Vagina (tissue), 2 donors: ENCODE measurements around the gene ARHGAP20. TPM values are rescaled to one million over a fixed set of nuclear protein-coding genes. Genes with fewer than 3 reads are reported as not detected.

Experiments used
- DNase-seq, 2 donors: peaks; one replicate each; pipeline ENCODE4 v3.0.0-alpha.2; 2017; ENCODE audit errors: extremely low spot score in 2 of 2
- H3K27ac ChIP-seq: fragments of 200-600 bp; sonication (generic); one replicate; pipeline ENCODE4 v1.5.1; 2019
- H3K27me3 ChIP-seq: fragments of 200-600 bp; sonication (generic); one replicate; pipeline ENCODE4 v1.5.1; 2019
- H3K36me3 ChIP-seq, 2 donors: fragments of 200-600 bp; sonication (generic); one replicate each; pipeline ENCODE4 v1.5.1; 2017 to 2019
- H3K4me1 ChIP-seq: fragments of 200-600 bp; sonication (generic); one replicate; pipeline ENCODE4 v1.5.1; 2019
- H3K4me3 ChIP-seq, 2 donors: fragments of 200-600 bp; sonication (generic); 1 replicate in 1 of 2; 2 replicates in 1 of 2; pipeline ENCODE4 v1.5.1; 2016 to 2019
- H3K9me3 ChIP-seq: fragments of 200-600 bp; sonication (generic); one replicate; pipeline ENCODE4 v1.5.1; 2019
- CTCF ChIP-seq, 3 experiments: fragments of 450-650 bp in 2 of 3; fragments of 200-600 bp in 1 of 3; sonication (generic) in 1 of 3; IDR thresholded peaks; one replicate each; pipeline ENCODE4 v1.5.1; 2017 to 2019; ENCODE audit warnings: antibody characterized with exemption in 3 of 3, mild to moderate bottlenecking in 2 of 3, moderate library complexity in 2 of 3
- POLR2A ChIP-seq, 2 donors: fragments of 450-650 bp; IDR thresholded peaks; one replicate each; pipeline ENCODE4 v1.6.1; 2017; ENCODE audit warnings: antibody characterized with exemption in 2 of 2, mild to moderate bottlenecking in 2 of 2, moderate library complexity in 2 of 2
- POLR2AphosphoS5 ChIP-seq, 2 donors: sonication (generic); formaldehyde crosslinking; IDR thresholded peaks; one replicate each; pipeline ENCODE4 v1.9.0; 2017; ENCODE audit warnings: antibody characterized with exemption in 2 of 2, mild to moderate bottlenecking in 2 of 2, low read depth in 1 of 2; ENCODE audit not compliant: insufficient read depth in 1 of 2
- intact Hi-C: fragments of 100-400 bp; cut with DNase I; formaldehyde crosslinking; loops from one replicate; pipeline ENCODE4 v1.15.1; 2023
- total RNA-seq: library from RNA; depleted of rRNA; stranded (reverse); fragments of >200 nt; gene quantifications from one replicate; pipeline ENCODE4 v1.2.3, GENCODE V29; 2016

ARHGAP20 gene
- total RNA-seq, 1 donor from 2014 or later = 3.4 TPM

- Histone ChIP-seq H3K27me3 (no peaks in the 10 kb centered on the region), H3K27ac (no peak overlapping the region), H3K4me1 (no peaks in the 10 kb centered on the region), H3K36me3 (peaks cover 0 to 13% of the 10 kb centered on the region in 2 donors), H3K4me3 (no peak overlapping the region), H3K9me3 (no peaks in the 10 kb centered on the region)
- no peak for DNase-seq
- intact Hi-C loops = no loop called here
- TF ChIP-seq POLR2AphosphoS5 (IDR thresholded peaks at IDR 0.05; ENCODE audit: insufficient read depth in 1 of 2, low read depth in 1 of 2) (no peak), CTCF (IDR thresholded peaks at IDR 0.05) (no peak), POLR2A (IDR thresholded peaks at IDR 0.05) (no peak)
Measured at GRCh38 chr11:110598725-110599124, 113.5 kb downstream of the ARHGAP20 start.

GRCh38 chr11:110587972-110588371 lies 124.3 kb downstream of the ARHGAP20 start:
- TF ChIP-seq POLR2A (IDR thresholded peaks at IDR 0.05) = no peak
- TF ChIP-seq CTCF (IDR thresholded peaks at IDR 0.05) = no peak
- no peak for TF ChIP-seq POLR2AphosphoS5 (IDR thresholded peaks at IDR 0.05; ENCODE audit: insufficient read depth in 1 of 2, low read depth in 1 of 2)
- DNase-seq = no peak
- no peak overlapping the region for H3K4me3 ChIP-seq
- no peaks in the 10 kb centered on the region for H3K36me3 ChIP-seq
- no peaks in the 10 kb centered on the region for H3K9me3 ChIP-seq
- H3K4me1 ChIP-seq = no peaks in the 10 kb centered on the region
- intact Hi-C loops = no loop called here
- H3K27ac ChIP-seq = no peak overlapping the region
- H3K27me3 ChIP-seq = no peaks in the 10 kb centered on the region

GRCh38 chr11:110587129-110587528 lies 125.1 kb downstream of the ARHGAP20 start:
- Histone ChIP-seq H3K4me3 (no peak overlapping the region), H3K27ac (no peak overlapping the region), H3K4me1 (no peaks in the 10 kb centered on the region), H3K9me3 (no peaks in the 10 kb centered on the region), H3K36me3 (no peaks in the 10 kb centered on the region), H3K27me3 (no peaks in the 10 kb centered on the region)
- no peak for TF ChIP-seq POLR2A (IDR thresholded peaks at IDR 0.05)
- DNase-seq = no peak
- intact Hi-C loops = no loop called here

- intact Hi-C loops = no loop called here
- peaks cover 0 to 8% of the 10 kb centered on the region in 2 donors for H3K36me3 ChIP-seq
- H3K9me3 ChIP-seq = no peaks in the 10 kb centered on the region
- no peak overlapping the region for H3K27ac ChIP-seq
- no peak for DNase-seq
- H3K4me1 ChIP-seq = no peaks in the 10 kb centered on the region
- no peak overlapping the region for H3K4me3 ChIP-seq
- H3K27me3 ChIP-seq = no peaks in the 10 kb centered on the region
- TF ChIP-seq CTCF (IDR thresholded peaks at IDR 0.05) = no peak
- no peak for TF ChIP-seq POLR2A (IDR thresholded peaks at IDR 0.05)
- TF ChIP-seq POLR2AphosphoS5 (IDR thresholded peaks at IDR 0.05; ENCODE audit: insufficient read depth in 1 of 2, low read depth in 1 of 2) = no peak
Measured at GRCh38 chr11:110584150-110584549, 128.1 kb downstream of the ARHGAP20 start.

- H3K4me1 ChIP-seq = no peaks in the 10 kb centered on the region
- no peak overlapping the region for H3K27ac ChIP-seq
- no peaks in the 10 kb centered on the region for H3K27me3 ChIP-seq
- H3K4me3 ChIP-seq = no peak overlapping the region
- DNase-seq = no peak
- H3K9me3 ChIP-seq = no peaks in the 10 kb centered on the region
- peaks cover 0 to 13% of the 10 kb centered on the region in 2 donors for H3K36me3 ChIP-seq
- TF ChIP-seq CTCF (IDR thresholded peaks at IDR 0.05) (no peak), POLR2A (IDR thresholded peaks at IDR 0.05) (no peak), POLR2AphosphoS5 (IDR thresholded peaks at IDR 0.05; ENCODE audit: insufficient read depth in 1 of 2, low read depth in 1 of 2) (no peak)
- intact Hi-C loops = no loop called here
Measured at GRCh38 chr11:110582728-110583432, 129.4 kb downstream of the ARHGAP20 start.
